HL-60/S4 treated with retinoic acid at 250 ng/mL for 4 days and 3 days (cell line): ENCODE results near the gene TAS2R20.

Source experiments
- in situ Hi-C: fragments of 300-500 bp; cut with MboI; formaldehyde crosslinking; loops from 2 replicates; pipeline ENCODE4 v1.7.0; 2022; ENCODE audit warnings: low sequenced_read_pairs

Gene TAS2R20

DNA sequence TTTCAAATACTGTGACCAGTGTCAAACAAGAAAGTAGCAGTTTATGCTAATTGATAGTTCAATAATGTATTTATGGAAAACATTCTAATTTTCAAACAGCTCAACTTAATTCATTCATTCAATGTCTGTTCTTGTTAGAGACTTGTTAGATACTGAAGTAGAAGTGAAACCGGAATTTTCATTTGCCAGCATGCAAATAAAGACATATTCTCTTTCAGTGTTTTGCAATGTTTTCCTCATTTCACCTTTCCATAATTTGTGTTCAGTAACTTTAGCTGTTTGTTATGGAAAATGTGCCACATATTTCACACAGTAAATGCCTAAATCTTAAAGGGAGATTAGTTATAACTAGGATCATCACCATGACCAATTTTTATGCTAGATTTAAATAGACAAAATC is 32.6 kb downstream of the TAS2R20 start:
- in situ Hi-C loops, result no loop called here

GRCh38 chr12:10960211-10960610 is 37.9 kb downstream of the TAS2R20 start:
- in situ Hi-C loops, result no loop called here

DNA sequence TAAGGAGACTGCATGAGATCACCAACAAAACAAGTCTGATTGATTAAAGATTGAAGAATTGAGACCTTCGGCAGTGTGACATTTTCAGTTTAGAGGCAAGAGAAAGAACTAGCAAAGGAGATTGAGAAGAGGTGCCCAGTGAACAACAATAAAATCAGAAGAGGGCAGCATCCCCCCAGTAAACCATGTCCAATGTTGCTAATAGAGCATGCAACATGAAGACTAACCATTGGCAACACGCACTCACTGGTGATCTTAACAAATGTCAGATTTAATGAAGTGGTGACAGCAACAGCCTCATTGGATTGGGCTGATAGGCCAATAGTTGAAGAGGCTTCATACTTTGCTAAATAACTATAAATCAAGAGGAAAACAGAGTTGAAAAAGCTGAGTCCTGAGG is 38.3 kb downstream of the TAS2R20 start:
- in situ Hi-C loops, result no loop called here

DNA sequence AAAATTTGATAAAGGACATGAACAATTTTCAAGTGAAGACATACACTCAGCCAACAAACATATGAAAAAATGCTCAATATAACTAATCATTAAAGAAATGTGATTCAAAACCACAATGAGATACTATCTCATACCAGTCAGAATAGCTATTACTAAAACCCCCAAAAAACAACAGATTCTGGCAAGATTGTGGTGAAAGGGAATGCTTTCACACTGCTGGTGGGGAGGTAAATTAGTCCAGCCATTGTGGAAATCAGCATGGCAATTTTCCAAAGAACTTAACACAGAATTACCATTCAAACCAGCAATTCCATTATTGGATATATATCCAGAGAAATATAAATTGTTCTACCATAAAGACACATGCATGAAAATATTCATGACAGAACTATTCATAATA is 40.4 kb downstream of the TAS2R20 start:
- in situ Hi-C loops, result no loop called here

DNA sequence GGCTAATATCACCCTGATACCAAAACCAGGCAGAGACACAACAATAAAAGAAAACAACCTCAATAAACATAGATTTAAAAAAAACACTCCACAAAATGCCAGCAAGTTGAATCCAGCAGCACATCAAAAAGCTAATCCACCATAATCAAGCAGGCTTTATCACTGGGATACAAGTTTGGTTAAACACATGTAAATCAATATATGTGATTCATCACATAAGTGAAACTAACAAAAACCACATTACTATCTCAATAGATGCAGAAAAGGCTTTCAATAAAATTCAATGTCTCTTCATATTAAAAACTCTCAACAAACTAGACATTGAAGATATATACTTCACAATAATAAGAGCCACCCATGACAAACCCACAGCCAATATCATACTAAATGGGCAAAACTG is 42.0 kb downstream of the TAS2R20 start:
- in situ Hi-C loops, result no loop called here

DNA sequence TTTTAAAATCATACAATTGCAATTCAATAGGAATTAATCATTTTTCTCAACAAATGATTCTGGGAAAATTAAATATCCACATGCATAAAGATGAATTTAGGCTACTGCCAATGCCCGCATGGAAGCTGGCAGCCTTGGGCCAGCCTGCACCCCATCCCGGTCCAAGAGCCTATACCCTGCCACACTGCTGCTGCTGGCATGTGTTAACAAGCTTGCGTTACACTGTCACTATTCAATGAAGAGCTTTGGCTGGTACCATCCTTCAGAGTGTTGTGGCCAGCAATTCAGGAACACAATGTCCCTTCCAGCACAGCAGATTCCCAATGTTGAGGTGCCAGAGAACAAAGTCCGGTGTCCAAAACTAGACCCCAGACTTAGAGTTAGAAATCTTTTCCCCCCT is 45.5 kb downstream of the TAS2R20 start:
- in situ Hi-C loops, result no loop called here
